Measurements from ENCODE around the gene PYGB. TPM values are rescaled to one million over a fixed set of nuclear protein-coding genes. Genes with fewer than 3 reads are reported as not detected.
A peak's percentile ranks its signal among the peaks of the same experiment; 100 is the strongest.

The PYGB gene
- total RNA-seq, 1 donor: 194 TPM

DNA sequence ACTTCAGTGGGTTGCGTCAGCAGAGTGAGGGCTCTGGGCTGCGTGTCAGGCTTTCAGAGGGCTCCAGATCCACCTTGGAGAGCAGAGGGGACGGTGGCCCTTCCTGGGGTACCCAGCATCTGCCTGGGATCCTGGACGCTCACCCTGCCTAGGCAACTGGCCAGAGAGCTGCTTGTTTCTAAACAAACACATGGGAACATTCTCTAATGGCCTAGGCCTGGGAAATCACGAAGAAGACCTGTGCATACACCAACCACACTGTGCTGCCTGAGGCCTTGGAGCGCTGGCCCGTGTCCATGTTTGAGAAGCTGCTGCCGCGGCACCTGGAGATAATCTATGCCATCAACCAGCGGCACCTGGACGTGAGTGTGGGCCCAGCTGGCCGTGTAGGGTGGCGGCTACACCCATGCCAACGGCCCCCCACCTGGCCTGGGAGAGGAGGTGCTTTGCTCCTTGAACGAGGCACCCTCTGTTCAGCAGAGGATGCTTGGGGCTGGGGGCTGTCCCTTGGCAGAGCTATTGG lies 32.2 kb downstream of the PYGB start:
- no peak overlapping the region for H3K4me2 ChIP-seq (ENCODE audit: insufficient read depth, low read length)
- TF ChIP-seq, protein P1, sequence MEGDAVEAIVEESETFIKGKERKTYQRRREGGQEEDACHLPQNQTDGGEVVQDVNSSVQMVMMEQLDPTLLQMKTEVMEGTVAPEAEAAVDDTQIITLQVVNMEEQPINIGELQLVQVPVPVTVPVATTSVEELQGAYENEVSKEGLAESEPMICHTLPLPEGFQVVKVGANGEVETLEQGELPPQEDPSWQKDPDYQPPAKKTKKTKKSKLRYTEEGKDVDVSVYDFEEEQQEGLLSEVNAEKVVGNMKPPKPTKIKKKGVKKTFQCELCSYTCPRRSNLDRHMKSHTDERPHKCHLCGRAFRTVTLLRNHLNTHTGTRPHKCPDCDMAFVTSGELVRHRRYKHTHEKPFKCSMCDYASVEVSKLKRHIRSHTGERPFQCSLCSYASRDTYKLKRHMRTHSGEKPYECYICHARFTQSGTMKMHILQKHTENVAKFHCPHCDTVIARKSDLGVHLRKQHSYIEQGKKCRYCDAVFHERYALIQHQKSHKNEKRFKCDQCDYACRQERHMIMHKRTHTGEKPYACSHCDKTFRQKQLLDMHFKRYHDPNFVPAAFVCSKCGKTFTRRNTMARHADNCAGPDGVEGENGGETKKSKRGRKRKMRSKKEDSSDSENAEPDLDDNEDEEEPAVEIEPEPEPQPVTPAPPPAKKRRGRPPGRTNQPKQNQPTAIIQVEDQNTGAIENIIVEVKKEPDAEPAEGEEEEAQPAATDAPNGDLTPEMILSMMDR (IDR thresholded peaks at IDR 0.05; ENCODE audit: extremely low read depth, low read depth, low read length): no peak

DNA sequence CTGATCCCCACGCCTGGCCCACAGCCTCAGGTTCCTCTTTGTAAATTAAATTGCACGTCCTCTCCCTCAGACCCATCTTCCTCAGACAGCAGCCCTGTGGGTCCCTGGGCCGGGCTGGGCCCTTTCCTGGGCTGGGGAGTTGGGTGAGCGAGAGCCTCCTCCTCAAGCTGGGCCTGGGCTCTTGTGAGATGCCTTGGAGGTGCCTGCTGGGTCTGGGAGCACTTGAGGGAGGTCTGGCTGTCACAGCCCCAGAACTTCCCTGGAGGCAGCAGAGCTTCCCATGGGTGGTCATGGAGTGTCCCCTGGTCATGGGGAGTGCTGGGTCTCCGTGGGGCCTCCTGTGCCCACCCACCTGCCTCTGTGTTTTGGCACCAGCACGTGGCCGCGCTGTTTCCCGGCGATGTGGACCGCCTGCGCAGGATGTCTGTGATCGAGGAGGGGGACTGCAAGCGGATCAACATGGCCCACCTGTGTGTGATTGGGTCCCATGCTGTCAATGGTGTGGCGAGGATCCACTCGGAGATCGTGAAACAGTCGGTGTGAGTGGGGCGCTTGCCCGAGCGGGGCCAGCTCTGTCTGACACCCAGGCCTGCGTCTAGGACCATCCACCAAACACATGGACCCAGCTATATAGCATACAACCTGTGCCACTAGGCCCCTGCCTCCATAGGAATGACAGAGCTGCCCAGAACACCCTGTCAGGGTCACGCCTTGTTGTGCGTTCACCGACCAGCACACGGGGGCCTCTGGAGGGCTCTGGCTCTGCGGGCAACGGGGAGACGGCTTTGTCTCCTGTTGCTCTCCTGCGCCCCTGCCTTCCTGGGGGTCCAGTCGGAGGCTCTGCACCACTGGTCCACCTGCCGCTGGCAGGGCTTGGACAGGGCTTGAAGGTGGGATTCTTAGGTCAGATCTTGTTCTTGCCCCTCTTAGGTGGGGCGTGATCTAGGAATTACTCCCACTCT lies 33.0 kb downstream of the PYGB start:
- H3K79me2 ChIP-seq (ENCODE audit: insufficient read depth, low read length): peaks cover 5% of the 10 kb centered on the region

More for the DNA sequence above, 32.2 kb downstream of the PYGB start:
- Histone ChIP-seq H3K9me3 (ENCODE audit: low read depth, low read length) (no peaks in the 10 kb centered on the region), H3K4me1 (ENCODE audit: insufficient read depth, low read length) (no peaks in the 10 kb centered on the region), H3K36me3 (ENCODE audit: insufficient read depth, low read length) (peaks cover 87% of the 10 kb centered on the region), H4K20me1 (ENCODE audit: insufficient read depth, low read length) (peaks cover 19% of the 10 kb centered on the region), H3K27me3 (ENCODE audit: insufficient read depth, low read length) (no peaks in the 10 kb centered on the region), H2AFZ (ENCODE audit: low read length) (no peak overlapping the region), H3K27ac (ENCODE audit: low read depth, low read length) (no peak overlapping the region), H3K4me3 (ENCODE audit: insufficient read depth, low read length) (no peak overlapping the region), H3K79me2 (ENCODE audit: insufficient read depth, low read length) (peaks cover 5% of the 10 kb centered on the region)
- DNase-seq (ENCODE audit: insufficient read length, low spot score, missing footprints): peak; percentile 46

DNA sequence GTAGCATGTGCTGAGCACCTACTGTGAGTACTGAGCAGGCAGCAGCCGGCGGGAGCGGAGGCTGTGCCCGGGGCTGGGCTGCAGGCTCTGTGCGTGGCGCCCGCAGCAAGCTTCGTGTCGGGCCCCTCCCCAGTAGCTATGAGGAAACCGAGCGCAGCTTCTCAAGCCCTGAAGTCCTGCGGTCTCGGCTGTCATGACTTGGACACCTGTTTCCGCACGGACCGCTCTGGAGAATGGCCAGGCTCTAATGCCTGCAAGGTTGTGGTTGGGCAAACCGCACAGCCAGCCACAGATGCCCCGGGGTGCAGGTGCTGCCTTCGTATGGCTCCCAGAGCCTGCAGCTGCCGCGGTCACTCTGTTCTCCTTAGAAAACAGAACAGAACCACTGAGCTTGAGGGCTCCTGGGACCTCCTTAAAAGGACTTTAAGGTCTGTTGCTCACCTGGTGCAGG lies 33.7 kb downstream of the PYGB start:
- H3K79me2 ChIP-seq (ENCODE audit: insufficient read depth, low read length): peaks cover 3% of the 10 kb centered on the region
- H2AFZ ChIP-seq (ENCODE audit: low read length): no peak overlapping the region
- peaks cover 13% of the 10 kb centered on the region for H4K20me1 ChIP-seq (ENCODE audit: insufficient read depth, low read length)
- H3K27me3 ChIP-seq (ENCODE audit: insufficient read depth, low read length): no peaks in the 10 kb centered on the region
- peaks cover 92% of the 10 kb centered on the region for H3K36me3 ChIP-seq (ENCODE audit: insufficient read depth, low read length)
- H3K4me3 ChIP-seq (ENCODE audit: insufficient read depth, low read length): no peak overlapping the region
- H3K27ac ChIP-seq (ENCODE audit: low read depth, low read length): no peak overlapping the region
- peak; percentile 58 for DNase-seq (ENCODE audit: insufficient read length, low spot score, missing footprints)
- no peaks in the 10 kb centered on the region for H3K4me1 ChIP-seq (ENCODE audit: insufficient read depth, low read length)
- TF ChIP-seq, protein P1 (IDR thresholded peaks at IDR 0.05; ENCODE audit: extremely low read depth, low read depth, low read length): no peak
- no peaks in the 10 kb centered on the region for H3K9me3 ChIP-seq (ENCODE audit: low read depth, low read length)
- no peak overlapping the region for H3K4me2 ChIP-seq (ENCODE audit: insufficient read depth, low read length)

More for the DNA sequence above, 33.0 kb downstream of the PYGB start:
- H4K20me1 ChIP-seq (ENCODE audit: insufficient read depth, low read length): peaks cover 15% of the 10 kb centered on the region
- H3K4me2 ChIP-seq (ENCODE audit: insufficient read depth, low read length): no peak overlapping the region
- H3K4me3 ChIP-seq (ENCODE audit: insufficient read depth, low read length): no peak overlapping the region
- H3K27me3 ChIP-seq (ENCODE audit: insufficient read depth, low read length): no peaks in the 10 kb centered on the region
- peak; percentile 81 for DNase-seq (ENCODE audit: insufficient read length, low spot score, missing footprints)
- peaks cover 88% of the 10 kb centered on the region for H3K36me3 ChIP-seq (ENCODE audit: insufficient read depth, low read length)
- H3K4me1 ChIP-seq (ENCODE audit: insufficient read depth, low read length): no peaks in the 10 kb centered on the region
- TF ChIP-seq, protein P1 (IDR thresholded peaks at IDR 0.05; ENCODE audit: extremely low read depth, low read depth, low read length): no peak
- H3K9me3 ChIP-seq (ENCODE audit: low read depth, low read length): no peaks in the 10 kb centered on the region
- no peak overlapping the region for H3K27ac ChIP-seq (ENCODE audit: low read depth, low read length)
- no peak overlapping the region for H2AFZ ChIP-seq (ENCODE audit: low read length)
